AG04449 (cell line): ENCODE measurements around the gene ABI3BP.

Experiments used
- CTCF ChIA-PET: fragments of 350-600 bp; formaldehyde crosslinking; extraction: SDS; loops from one replicate; lab custom pipeline; 2021; ENCODE audit warnings: antibody characterized with exemption; lab: Yijun Ruan, JAX
- POLR2A ChIA-PET: fragments of 400-600, 350-600 bp; formaldehyde crosslinking; extraction: SDS; loops from one replicate; lab custom pipeline; 2020; ENCODE audit warnings: antibody characterized with exemption, inconsistent platforms; lab: Yijun Ruan, JAX
- DNase-seq: peaks from one replicate; pipeline ENCODE4 v3.0.0-alpha.2; 2010; ENCODE audit warnings: low read depth, low spot score
- H3K4me3 ChIP-seq: 2 replicates; pipeline ENCODE4 v1.5.1; 2011; ENCODE audit warnings: low read depth, mild to moderate bottlenecking, control low read depth, low read length
- TF ChIP-seq, protein P1 (sequence below): IDR thresholded peaks from one replicate; pipeline ENCODE4 v1.5.1; 2011; ENCODE audit warnings: mild to moderate bottlenecking, moderate library complexity, low read length, control low read depth, inconsistent platforms; ENCODE audit not compliant: insufficient read depth; ENCODE audit errors: missing control alignments

The ABI3BP gene

GRCh38 chr3:100957261-100957986 lies 35.8 kb downstream of the ABI3BP start:
- CTCF ChIA-PET: interaction anchor here (0.6 to 2.3 kb wide), 4 partner anchors 11 to 239 kb away, joined by 3 to 7 read pairs (median 4); no protein-coding TSS in a partner anchor

GRCh38 chr3:100956276-100956675 lies 36.9 kb downstream of the ABI3BP start:
- no peak for DNase-seq
- ChIA-PET POLR2A (no interaction called here), CTCF (interaction anchor here (2.3 kb wide), 1 partner anchor 12 kb away, joined by 5 read pairs; no protein-coding TSS in a partner anchor)
- H3K4me3 ChIP-seq: no peak overlapping the region
- TF ChIP-seq, protein P1, sequence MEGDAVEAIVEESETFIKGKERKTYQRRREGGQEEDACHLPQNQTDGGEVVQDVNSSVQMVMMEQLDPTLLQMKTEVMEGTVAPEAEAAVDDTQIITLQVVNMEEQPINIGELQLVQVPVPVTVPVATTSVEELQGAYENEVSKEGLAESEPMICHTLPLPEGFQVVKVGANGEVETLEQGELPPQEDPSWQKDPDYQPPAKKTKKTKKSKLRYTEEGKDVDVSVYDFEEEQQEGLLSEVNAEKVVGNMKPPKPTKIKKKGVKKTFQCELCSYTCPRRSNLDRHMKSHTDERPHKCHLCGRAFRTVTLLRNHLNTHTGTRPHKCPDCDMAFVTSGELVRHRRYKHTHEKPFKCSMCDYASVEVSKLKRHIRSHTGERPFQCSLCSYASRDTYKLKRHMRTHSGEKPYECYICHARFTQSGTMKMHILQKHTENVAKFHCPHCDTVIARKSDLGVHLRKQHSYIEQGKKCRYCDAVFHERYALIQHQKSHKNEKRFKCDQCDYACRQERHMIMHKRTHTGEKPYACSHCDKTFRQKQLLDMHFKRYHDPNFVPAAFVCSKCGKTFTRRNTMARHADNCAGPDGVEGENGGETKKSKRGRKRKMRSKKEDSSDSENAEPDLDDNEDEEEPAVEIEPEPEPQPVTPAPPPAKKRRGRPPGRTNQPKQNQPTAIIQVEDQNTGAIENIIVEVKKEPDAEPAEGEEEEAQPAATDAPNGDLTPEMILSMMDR: no peak

More at GRCh38 chr3:100957261-100957986, 35.8 kb downstream of the ABI3BP start:
- TF ChIP-seq, protein P1: no peak
- H3K4me3 ChIP-seq: no peak overlapping the region
- DNase-seq: peak; percentile 44
- POLR2A ChIA-PET: no interaction called here

DNA sequence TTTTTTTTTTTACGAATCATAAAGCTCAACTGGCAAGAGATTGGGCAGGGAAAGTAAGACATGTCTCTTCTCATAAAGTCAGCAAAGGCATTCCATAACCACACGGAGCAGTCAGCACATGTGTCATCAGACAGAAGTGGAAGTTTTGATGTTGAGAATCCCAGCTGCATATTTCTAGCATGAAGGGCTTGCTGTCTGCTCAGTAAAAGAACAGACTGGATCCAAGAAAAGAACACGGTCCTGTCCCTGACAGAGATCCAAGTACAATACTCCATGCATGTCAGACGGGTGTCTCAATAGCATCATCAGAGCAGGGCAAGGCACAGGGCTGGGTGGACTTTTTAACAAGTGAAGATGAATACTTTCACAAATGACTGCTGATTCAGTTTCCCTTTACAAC lies 38.2 kb downstream of the ABI3BP start:
- TF ChIP-seq, protein P1: no peak
- ChIA-PET POLR2A (interaction anchor here (0.6 to 0.7 kb wide), 4 partner anchors 27 to 241 kb away, joined by 3 to 4 read pairs (median 3); no protein-coding TSS in a partner anchor), CTCF (interaction anchor here (0.6 to 0.7 kb wide), 2 partner anchors 11 to 220 kb away, joined by 3 read pairs; no protein-coding TSS in a partner anchor)
- peak overlapping the region; percentile 26 for H3K4me3 ChIP-seq
- DNase-seq: peak; percentile 98

DNA sequence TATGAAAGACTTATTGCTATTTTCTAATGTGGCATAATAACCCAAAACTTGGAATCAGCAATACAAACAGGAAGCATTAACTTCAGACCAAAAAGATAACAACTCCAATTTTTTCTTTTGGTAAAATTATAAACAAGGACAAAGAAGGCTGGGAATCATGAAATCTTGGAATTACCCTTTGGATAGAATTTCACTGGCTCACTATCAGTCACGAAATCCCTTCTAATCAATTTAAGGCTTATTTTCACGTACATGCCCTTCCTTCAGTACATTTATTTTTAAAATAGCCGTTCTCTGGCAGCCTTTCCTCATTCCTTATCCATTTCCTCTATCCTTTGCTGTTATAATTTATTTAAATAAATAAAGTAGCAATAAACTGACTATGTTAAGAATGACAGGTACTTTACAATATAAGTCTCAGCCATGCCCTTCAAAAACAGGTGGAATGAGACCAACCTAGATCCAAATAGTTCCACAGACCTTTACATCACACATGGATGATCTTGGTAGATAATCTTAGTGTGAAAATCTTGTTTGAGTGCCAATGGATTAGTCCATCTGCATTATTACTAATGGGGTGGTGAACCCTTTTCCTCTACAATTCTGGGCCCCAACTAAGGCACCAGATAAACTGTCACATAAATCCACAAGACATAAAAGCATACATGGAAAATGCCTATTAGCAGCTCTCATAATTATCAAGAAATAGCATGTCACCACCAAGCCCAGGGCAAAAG lies 38.9 kb downstream of the ABI3BP start:
- H3K4me3 ChIP-seq: no peak overlapping the region
- DNase-seq: no peak
- TF ChIP-seq, protein P1: no peak
- CTCF ChIA-PET: interaction anchor here (0.6 to 0.7 kb wide), 2 partner anchors 10 to 221 kb away, joined by 3 read pairs; no protein-coding TSS in a partner anchor
- POLR2A ChIA-PET: interaction anchor here (0.6 to 0.7 kb wide), 4 partner anchors 26 to 242 kb away, joined by 3 to 4 read pairs (median 3); no protein-coding TSS in a partner anchor

- no peak for DNase-seq
- CTCF ChIA-PET: interaction anchor here (1.4 kb wide), 1 partner anchor 243 kb away, joined by 3 read pairs; no protein-coding TSS in a partner anchor
- TF ChIP-seq, protein P1: no peak
- no peak overlapping the region for H3K4me3 ChIP-seq
- POLR2A ChIA-PET: no interaction called here
Measured at GRCh38 chr3:100953103-100953502, 40.1 kb downstream of the ABI3BP start.
